Stimulated activated naive CD8-positive, alpha-beta T cell treated with anti-CD3 and anti-CD28 coated beads, Interleukin-15, Interleukin-2, amounts not matched to agents 100 ng/mL and 50 ng/mL, for 24 hours (primary cell): ENCODE results near the gene TRANK1.

Experiments
- H3K27ac Mint-ChIP-seq: one replicate; pipeline ENCODE4 v1.8.0; 2021; ENCODE audit warnings: mild to moderate bottlenecking, mixed read lengths
- H3K27me3 Mint-ChIP-seq: one replicate; pipeline ENCODE4 v1.8.0; 2021; ENCODE audit warnings: mixed read lengths
- H3K36me3 Mint-ChIP-seq: one replicate; pipeline ENCODE4 v1.8.0; 2021; ENCODE audit warnings: low read depth, mixed read lengths
- H3K4me1 Mint-ChIP-seq: one replicate; pipeline ENCODE4 v1.8.0; 2021; ENCODE audit warnings: low read depth, mixed read lengths
- H3K4me3 Mint-ChIP-seq: one replicate; pipeline ENCODE4 v1.8.0; 2021; ENCODE audit warnings: mild to moderate bottlenecking, mixed read lengths
- H3K9me3 Mint-ChIP-seq: one replicate; pipeline ENCODE4 v1.8.0; 2021; ENCODE audit warnings: mixed read lengths

TRANK1 gene

GRCh38 chr3:36804295-36805055 is 140.4 kb downstream of the TRANK1 start:
- Mint-ChIP-seq H3K4me3 (no peak overlapping the region), H3K36me3 (no peaks in the 10 kb centered on the region), H3K27ac (no peak overlapping the region), H3K9me3 (peaks cover 8% of the 10 kb centered on the region), H3K27me3 (peaks cover 14% of the 10 kb centered on the region), H3K4me1 (no peaks in the 10 kb centered on the region)

- Mint-ChIP-seq H3K9me3 (peaks cover 8% of the 10 kb centered on the region), H3K4me1 (no peaks in the 10 kb centered on the region), H3K27ac (no peak overlapping the region), H3K4me3 (no peak overlapping the region), H3K36me3 (no peaks in the 10 kb centered on the region), H3K27me3 (peaks cover 14% of the 10 kb centered on the region)
These were observed 141.6 kb downstream of the TRANK1 start for GRCh38 chr3:36803091-36803791.

GRCh38 chr3:36800533-36801116 is 144.2 kb downstream of the TRANK1 start:
- Mint-ChIP-seq H3K27me3 (peaks cover 9% of the 10 kb centered on the region), H3K4me1 (no peaks in the 10 kb centered on the region), H3K36me3 (no peaks in the 10 kb centered on the region), H3K27ac (no peak overlapping the region), H3K9me3 (no peaks in the 10 kb centered on the region), H3K4me3 (no peak overlapping the region)

- H3K36me3 Mint-ChIP-seq, result no peaks in the 10 kb centered on the region
- no peak overlapping the region for H3K27ac Mint-ChIP-seq
- H3K9me3 Mint-ChIP-seq, result no peaks in the 10 kb centered on the region
- no peak overlapping the region for H3K4me3 Mint-ChIP-seq
- H3K27me3 Mint-ChIP-seq, result peaks cover 9% of the 10 kb centered on the region
- H3K4me1 Mint-ChIP-seq, result no peaks in the 10 kb centered on the region
These were observed 148.0 kb downstream of the TRANK1 start for GRCh38 chr3:36796881-36797280.

- Mint-ChIP-seq H3K4me1 (no peaks in the 10 kb centered on the region), H3K4me3 (no peak overlapping the region), H3K27ac (no peak overlapping the region), H3K9me3 (no peaks in the 10 kb centered on the region), H3K27me3 (peaks cover 1% of the 10 kb centered on the region), H3K36me3 (no peaks in the 10 kb centered on the region)
These were observed 148.7 kb downstream of the TRANK1 start for GRCh38 chr3:36796161-36796560.

- Mint-ChIP-seq H3K27ac (no peak overlapping the region), H3K9me3 (no peaks in the 10 kb centered on the region), H3K4me3 (no peak overlapping the region), H3K36me3 (no peaks in the 10 kb centered on the region), H3K4me1 (no peaks in the 10 kb centered on the region), H3K27me3 (peaks cover 2% of the 10 kb centered on the region)
These were observed 149.2 kb downstream of the TRANK1 start for GRCh38 chr3:36795622-36796021.

GRCh38 chr3:36792342-36792741 is 152.5 kb downstream of the TRANK1 start:
- Mint-ChIP-seq H3K4me1 (no peaks in the 10 kb centered on the region), H3K9me3 (no peaks in the 10 kb centered on the region), H3K27ac (no peak overlapping the region), H3K27me3 (peaks cover 9% of the 10 kb centered on the region), H3K4me3 (no peak overlapping the region), H3K36me3 (no peaks in the 10 kb centered on the region)

GRCh38 chr3:36790765-36791164 is 154.1 kb downstream of the TRANK1 start:
- H3K27ac Mint-ChIP-seq, result no peak overlapping the region
- H3K27me3 Mint-ChIP-seq, result peaks cover 9% of the 10 kb centered on the region
- H3K36me3 Mint-ChIP-seq, result no peaks in the 10 kb centered on the region
- no peak overlapping the region for H3K4me3 Mint-ChIP-seq
- no peaks in the 10 kb centered on the region for H3K9me3 Mint-ChIP-seq
- H3K4me1 Mint-ChIP-seq, result no peaks in the 10 kb centered on the region

- no peaks in the 10 kb centered on the region for H3K4me1 Mint-ChIP-seq
- no peaks in the 10 kb centered on the region for H3K36me3 Mint-ChIP-seq
- peaks cover 9% of the 10 kb centered on the region for H3K27me3 Mint-ChIP-seq
- H3K4me3 Mint-ChIP-seq, result no peak overlapping the region
- no peaks in the 10 kb centered on the region for H3K9me3 Mint-ChIP-seq
- H3K27ac Mint-ChIP-seq, result no peak overlapping the region
These were observed 157.6 kb downstream of the TRANK1 start for GRCh38 chr3:36786921-36787890.

GRCh38 chr3:36784138-36784635 is 160.7 kb downstream of the TRANK1 start:
- Mint-ChIP-seq H3K4me3 (no peak overlapping the region), H3K27me3 (peaks cover 5% of the 10 kb centered on the region), H3K9me3 (no peaks in the 10 kb centered on the region), H3K27ac (no peak overlapping the region), H3K36me3 (no peaks in the 10 kb centered on the region), H3K4me1 (no peaks in the 10 kb centered on the region)

GRCh38 chr3:36777424-36778218 is 167.2 kb downstream of the TRANK1 start:
- H3K9me3 Mint-ChIP-seq, result no peaks in the 10 kb centered on the region
- H3K4me1 Mint-ChIP-seq, result no peaks in the 10 kb centered on the region
- no peak overlapping the region for H3K27ac Mint-ChIP-seq
- H3K36me3 Mint-ChIP-seq, result no peaks in the 10 kb centered on the region
- H3K27me3 Mint-ChIP-seq, result peaks cover 5% of the 10 kb centered on the region
- no peak overlapping the region for H3K4me3 Mint-ChIP-seq
